HEK293T (cell line): Measurements from ENCODE around the gene PML.

Source experiments
- CTCF ChIA-PET: fragments of 350-600 bp; formaldehyde crosslinking; extraction: SDS; loops from one replicate; lab custom pipeline; 2021; ENCODE audit warnings: antibody characterized with exemption, inconsistent platforms; lab: Yijun Ruan, JAX
- POLR2A ChIA-PET: fragments of 350-600 bp; formaldehyde crosslinking; extraction: SDS; loops from one replicate; lab custom pipeline; 2020; ENCODE audit warnings: antibody characterized with exemption, inconsistent platforms; lab: Yijun Ruan, JAX
- DNase-seq: peaks from one replicate; pipeline ENCODE4 v3.0.0; 2012; ENCODE audit warnings: mixed read lengths; ENCODE audit errors: extremely low spot score
- ARNT ChIP-seq: fragments of 450-650 bp; IDR thresholded peaks from 2 replicates; pipeline ENCODE4 v1.6.1; 2017; ENCODE audit warnings: mild to moderate bottlenecking
- BHLHE40 ChIP-seq: fragments of 450-650 bp; IDR thresholded peaks from 2 replicates; pipeline ENCODE4 v1.6.1; 2016; ENCODE audit warnings: mild to moderate bottlenecking, moderate library complexity, borderline replicate concordance
- CTBP1 ChIP-seq: fragments of 450-650 bp; IDR thresholded peaks from 2 replicates; pipeline ENCODE4 v1.6.1; 2016; ENCODE audit warnings: borderline replicate concordance
- ELF4 ChIP-seq: fragments of 450-650 bp; IDR thresholded peaks from 2 replicates; pipeline ENCODE4 v1.6.1; 2017; ENCODE audit warnings: antibody characterized with exemption
- FOXA1 ChIP-seq: fragments of 450-650 bp; IDR thresholded peaks from 2 replicates; pipeline ENCODE4 v1.6.1; 2016; ENCODE audit warnings: mild to moderate bottlenecking
- FOXK2 ChIP-seq: fragments of 450-650 bp; IDR thresholded peaks from 2 replicates; pipeline ENCODE4 v1.6.1; 2016; ENCODE audit warnings: mild to moderate bottlenecking
- FOXM1 ChIP-seq: fragments of 450-650 bp; IDR thresholded peaks from 2 replicates; pipeline ENCODE4 v1.6.1; 2017; ENCODE audit warnings: mild to moderate bottlenecking, borderline replicate concordance
- HDGF ChIP-seq: fragments of 450-650 bp; IDR thresholded peaks from 2 replicates; pipeline ENCODE4 v1.6.1; 2017; ENCODE audit warnings: antibody characterized with exemption, borderline replicate concordance
- L3MBTL2 ChIP-seq: fragments of 450-650 bp; conservative IDR thresholded peaks from 2 replicates; pipeline ENCODE4 v1.6.1; 2016; ENCODE audit warnings: mild to moderate bottlenecking
- LEF1 ChIP-seq: fragments of 450-650 bp; IDR thresholded peaks from 2 replicates; pipeline ENCODE4 v1.6.1; 2017; ENCODE audit warnings: mild to moderate bottlenecking, borderline replicate concordance
- NFRKB ChIP-seq: fragments of 450-650 bp; IDR thresholded peaks from 2 replicates; pipeline ENCODE4 v1.6.1; 2016; ENCODE audit warnings: mild to moderate bottlenecking, moderate library complexity
- PKNOX1 ChIP-seq: fragments of 450-650 bp; IDR thresholded peaks from 2 replicates; pipeline ENCODE4 v1.6.1; 2016
- SP1 ChIP-seq: fragments of 450-650 bp; IDR thresholded peaks from 2 replicates; pipeline ENCODE4 v1.6.1; 2017
- SUZ12 ChIP-seq: fragments of 450-650 bp; IDR thresholded peaks from 2 replicates; pipeline ENCODE4 v1.6.1; 2016; ENCODE audit warnings: mild to moderate bottlenecking
- TARDBP ChIP-seq: fragments of 450-650 bp; IDR thresholded peaks from 2 replicates; pipeline ENCODE4 v1.6.1; 2016
- ZNF384 ChIP-seq: fragments of 450-650 bp; IDR thresholded peaks from 2 replicates; pipeline ENCODE4 v1.6.1; 2016

PML gene

GRCh38 chr15:74032046-74032445, 37.5 kb downstream of the PML start:
- ChIA-PET CTCF (interaction anchor here (0.6 to 1.0 kb wide), 2 partner anchors 59 to 103 kb away, joined by 3 read pairs; no protein-coding TSS in a partner anchor), POLR2A (interaction anchor here (1.4 kb wide), 1 partner anchor 37 kb away, joined by 3 read pairs; the partner anchor contains the start of gene PML)
- no peak for DNase-seq
- TF ChIP-seq L3MBTL2 (no peak), ZNF384 (no peak), HDGF (no peak), NFRKB (no peak), ARNT (no peak), FOXM1 (no peak), FOXA1 (no peak), SP1 (no peak)

GRCh38 chr15:74032606-74033561, 38.4 kb downstream of the PML start:
- DNase-seq: no peak
- TF ChIP-seq HDGF: no peak
- TF ChIP-seq L3MBTL2: no peak
- no peak for TF ChIP-seq ELF4
- no peak for TF ChIP-seq ZNF384
- TF ChIP-seq TARDBP: no peak
- TF ChIP-seq LEF1: no peak
- TF ChIP-seq SUZ12: no peak
- TF ChIP-seq NFRKB: no peak
- TF ChIP-seq PKNOX1: no peak
- TF ChIP-seq FOXK2: no peak
- TF ChIP-seq BHLHE40: no peak
- no peak for TF ChIP-seq FOXA1
- TF ChIP-seq FOXM1: no peak
- TF ChIP-seq CTBP1: no peak
- POLR2A ChIA-PET: interaction anchor here (1.5 kb wide), 1 partner anchor 39 kb away, joined by 3 read pairs; no protein-coding TSS in a partner anchor
- CTCF ChIA-PET: interaction anchor here (1.1 kb wide), 1 partner anchor 288 kb away, joined by 3 read pairs; no protein-coding TSS in a partner anchor

- ChIA-PET CTCF (interaction anchor here (1.0 to 1.1 kb wide), 2 partner anchors 14 to 287 kb away, joined by 3 read pairs; no protein-coding TSS in a partner anchor), POLR2A (interaction anchor here (1.5 kb wide), 1 partner anchor 41 kb away, joined by 3 read pairs; no protein-coding TSS in a partner anchor)
- no peak for DNase-seq
- TF ChIP-seq ARNT (no peak), TARDBP (no peak), ZNF384 (no peak), NFRKB (no peak), BHLHE40 (no peak), ELF4 (no peak), PKNOX1 (no peak), HDGF (no peak), FOXA1 (no peak), LEF1 (no peak), FOXM1 (no peak), SUZ12 (no peak), FOXK2 (no peak), SP1 (no peak), L3MBTL2 (no peak), CTBP1 (no peak)
Observed at GRCh38 chr15:74034206-74034755, 39.8 kb downstream of the PML start.

- POLR2A ChIA-PET: interaction anchor here (2.0 kb wide), 1 partner anchor 62 kb away, joined by 7 read pairs; no protein-coding TSS in a partner anchor
- CTCF ChIA-PET: interaction anchor here (1.0 to 3.0 kb wide), 2 partner anchors 13 to 63 kb away, joined by 3 to 53 read pairs; no protein-coding TSS in a partner anchor
- no peak for DNase-seq
- TF ChIP-seq PKNOX1: no peak
- TF ChIP-seq FOXM1: no peak
- TF ChIP-seq CTBP1: no peak
- TF ChIP-seq LEF1: no peak
- TF ChIP-seq TARDBP: no peak
- no peak for TF ChIP-seq FOXA1
- TF ChIP-seq ELF4: no peak
- TF ChIP-seq HDGF: no peak
- TF ChIP-seq SUZ12: no peak
- TF ChIP-seq ARNT: no peak
- no peak for TF ChIP-seq SP1
- TF ChIP-seq ZNF384: no peak
- no peak for TF ChIP-seq NFRKB
- TF ChIP-seq BHLHE40: no peak
- no peak for TF ChIP-seq FOXK2
Observed at GRCh38 chr15:74035121-74036017, 40.9 kb downstream of the PML start.
